HEK293 (cell line): ENCODE measurements around the gene KDF1.

Experiments
- BCL6B ChIP-seq: fragments of 450-650 bp; formaldehyde crosslinking; IDR thresholded peaks from 2 replicates; pipeline ENCODE4 v1.5.1; 2017; ENCODE audit warnings: missing biosample characterization, missing genetic modification characterization
- EGR2 ChIP-seq: fragments of 450-650 bp; formaldehyde crosslinking; IDR thresholded peaks from 2 replicates; pipeline ENCODE4 v1.5.1; 2016; ENCODE audit warnings: low read depth, missing biosample characterization, missing genetic modification characterization
- IKZF3 ChIP-seq: fragments of 450-650 bp; IDR thresholded peaks from 2 replicates; pipeline ENCODE4 v1.5.0; 2018; ENCODE audit warnings: missing biosample characterization, mild to moderate bottlenecking, missing genetic modification characterization, moderate library complexity
- KLF1 ChIP-seq: fragments of 450-650 bp; formaldehyde crosslinking; IDR thresholded peaks from 2 replicates; pipeline ENCODE4 v1.5.1; 2016; ENCODE audit warnings: missing biosample characterization, missing genetic modification characterization
- PATZ1 ChIP-seq: fragments of 450-650 bp; formaldehyde crosslinking; IDR thresholded peaks from 2 replicates; pipeline ENCODE4 v1.5.1; 2016; ENCODE audit warnings: missing biosample characterization, missing genetic modification characterization
- PRDM10 ChIP-seq: fragments of 450-650 bp; formaldehyde crosslinking; IDR thresholded peaks from 2 replicates; pipeline ENCODE4 v1.5.1; 2016; ENCODE audit warnings: missing biosample characterization, missing genetic modification characterization
- REST ChIP-seq: fragments of 450-650 bp; formaldehyde crosslinking; IDR thresholded peaks from 2 replicates; pipeline ENCODE4 v1.5.1; 2016; ENCODE audit warnings: missing biosample characterization, missing genetic modification characterization
- YY2 ChIP-seq: fragments of 450-650 bp; formaldehyde crosslinking; IDR thresholded peaks from 2 replicates; pipeline ENCODE4 v1.5.1; 2016; ENCODE audit warnings: missing biosample characterization, missing genetic modification characterization
- ZBTB20 ChIP-seq: fragments of 450-650 bp; formaldehyde crosslinking; IDR thresholded peaks from 2 replicates; pipeline ENCODE4 v1.5.1; 2016; ENCODE audit warnings: missing biosample characterization, missing genetic modification characterization
- ZBTB26 ChIP-seq: fragments of 450-650 bp; formaldehyde crosslinking; optimal IDR thresholded peaks from 2 replicates; pipeline ENCODE3; 2016; ENCODE audit warnings: missing biosample characterization, mild to moderate bottlenecking, missing genetic modification characterization
- ZNF19 ChIP-seq: fragments of 450-650 bp; formaldehyde crosslinking; IDR thresholded peaks from 2 replicates; pipeline ENCODE4; 2016; ENCODE audit warnings: missing biosample characterization, missing genetic modification characterization, low read depth
- ZNF24 ChIP-seq: fragments of 450-650 bp; formaldehyde crosslinking; IDR thresholded peaks from 2 replicates; pipeline ENCODE4 v1.5.1; 2016; ENCODE audit warnings: missing biosample characterization, missing genetic modification characterization
- ZNF280C ChIP-seq: fragments of 450-650 bp; formaldehyde crosslinking; IDR thresholded peaks from 2 replicates; pipeline ENCODE4 v1.5.1; 2016; ENCODE audit warnings: missing biosample characterization, missing genetic modification characterization
- ZNF37A ChIP-seq: fragments of 450-650 bp; IDR thresholded peaks from 2 replicates; pipeline ENCODE4 v1.5.1; 2018; ENCODE audit warnings: missing biosample characterization, missing genetic modification characterization
- ZNF398 ChIP-seq: fragments of 450-650 bp; formaldehyde crosslinking; IDR thresholded peaks from 2 replicates; pipeline ENCODE4 v1.5.1; 2017; ENCODE audit warnings: missing biosample characterization, missing genetic modification characterization
- ZNF580 ChIP-seq: fragments of 450-650 bp; formaldehyde crosslinking; IDR thresholded peaks from 2 replicates; pipeline ENCODE4 v1.5.1; 2016; ENCODE audit warnings: missing biosample characterization, missing genetic modification characterization
- ZNF639 ChIP-seq: fragments of 450-650 bp; formaldehyde crosslinking; IDR thresholded peaks from 2 replicates; pipeline ENCODE4 v1.5.1; 2016; ENCODE audit warnings: missing biosample characterization, missing genetic modification characterization
- ZNF670 ChIP-seq: fragments of 450-650 bp; formaldehyde crosslinking; IDR thresholded peaks from 2 replicates; pipeline ENCODE4 v1.5.1; 2016; ENCODE audit warnings: missing biosample characterization, missing genetic modification characterization, low read depth
- ZNF677 ChIP-seq: fragments of 450-650 bp; IDR thresholded peaks from 2 replicates; pipeline ENCODE4 v1.5.0; 2018; ENCODE audit warnings: missing biosample characterization, mild to moderate bottlenecking, missing genetic modification characterization, moderate library complexity
- ZNF830 ChIP-seq: fragments of 450-650 bp; IDR thresholded peaks from 2 replicates; pipeline ENCODE4 v1.5.0; 2018; ENCODE audit warnings: missing biosample characterization, missing genetic modification characterization, low read depth, mild to moderate bottlenecking, moderate library complexity

Gene KDF1

GRCh38 chr1:26991310-26992116 lies 31.2 kb upstream of the KDF1 start (continued):
- TF ChIP-seq REST (no peak), ZNF670 (no peak), ZNF19 (tag by site-specific recombination) (no peak), BCL6B (tag by site-specific recombination) (no peak), ZNF24 (tag by site-specific recombination) (no peak), YY2 (no peak), ZBTB20 (tag by site-specific recombination) (no peak; the same call in 1 of the 2 replicates), IKZF3 (tag by site-specific recombination) (no peak), ZBTB26 (tag by site-specific recombination) (no peak), PRDM10 (tag by site-specific recombination) (no peak), ZNF280C (tag by site-specific recombination) (no peak), ZNF830 (no peak), ZNF677 (tag by site-specific recombination) (no peak), ZNF639 (tag by site-specific recombination) (no peak), ZNF398 (tag by site-specific recombination) (peak; percentile 97), ZNF37A (tag by site-specific recombination) (no peak), KLF1 (tag by site-specific recombination) (0 out of 2 replicates have a peak, but pooled peaks have one; percentile 26), EGR2 (peak; percentile 85), PATZ1 (tag by site-specific recombination) (peak; percentile 51), ZNF580 (tag by site-specific recombination) (no peak)
